Measurements from ENCODE around the gene KCNQ2.
A peak's percentile ranks its signal among the peaks of the same experiment; 100 is the strongest.

The KCNQ2 gene

GRCh38 chr20:63469713-63470101 is 2.7 kb downstream of the KCNQ2 start:
- no peak for DNase-seq

GRCh38 chr20:63469019-63469712 is 3.3 kb downstream of the KCNQ2 start:
- DNase-seq = no peak

GRCh38 chr20:63468421-63468820 is 4.0 kb downstream of the KCNQ2 start:
- DNase-seq = no peak

GRCh38 chr20:63467294-63468083 is 5.0 kb downstream of the KCNQ2 start:
- DNase-seq = no peak

GRCh38 chr20:63466861-63467260 is 5.6 kb downstream of the KCNQ2 start:
- DNase-seq = no peak

- no peak for DNase-seq
These were observed 6.1 kb downstream of the KCNQ2 start for GRCh38 chr20:63466250-63466825.

- no peak for DNase-seq
These were observed 6.8 kb downstream of the KCNQ2 start for GRCh38 chr20:63465380-63466249.

GRCh38 chr20:63464289-63464635 is 8.2 kb downstream of the KCNQ2 start:
- no peak for DNase-seq

GRCh38 chr20:63463400-63464288 is 8.8 kb downstream of the KCNQ2 start:
- no peak for DNase-seq

GRCh38 chr20:63462244-63462643 is 10.2 kb downstream of the KCNQ2 start:
- DNase-seq = no peak

- DNase-seq = peak; percentile 55
These were observed 11.2 kb downstream of the KCNQ2 start for GRCh38 chr20:63461104-63461763.

GRCh38 chr20:63459070-63459380 is 13.4 kb downstream of the KCNQ2 start:
- no peak for DNase-seq

- DNase-seq = no peak
These were observed 14.0 kb downstream of the KCNQ2 start for GRCh38 chr20:63458170-63459069.

- DNase-seq = peak; percentile 29
These were observed 14.7 kb downstream of the KCNQ2 start for GRCh38 chr20:63457737-63458136.

GRCh38 chr20:63456429-63457284 is 15.8 kb downstream of the KCNQ2 start:
- DNase-seq = no peak

- no peak for DNase-seq
These were observed 16.9 kb downstream of the KCNQ2 start for GRCh38 chr20:63455568-63455859.

GRCh38 chr20:63454731-63455567 is 17.5 kb downstream of the KCNQ2 start:
- DNase-seq = no peak

- peak; percentile 31 for DNase-seq
These were observed 19.5 kb downstream of the KCNQ2 start for GRCh38 chr20:63452821-63453523.
